Hepatocyte (in vitro differentiated cells): ENCODE measurements around the gene MACROD2. TPM values are rescaled to one million over a fixed set of nuclear protein-coding genes. Genes with fewer than 3 reads are reported as not detected.

Experiments used
- DNase-seq: peaks from one replicate; pipeline ENCODE4 v3.0.0-alpha.2; 2016; ENCODE audit warnings: low spot score
- H2AFZ ChIP-seq: fragments of 200-600 bp; sonication (generic); 2 replicates; pipeline ENCODE4 v1.6.0; 2016; ENCODE audit warnings: antibody characterized with exemption, mild to moderate bottlenecking
- H3K27ac ChIP-seq: fragments of 200-600 bp; sonication (generic); 2 replicates; pipeline ENCODE4 v1.5.1; 2016; ENCODE audit warnings: mild to moderate bottlenecking
- H3K27me3 ChIP-seq: fragments of 200-600 bp; sonication (generic); 2 replicates; pipeline ENCODE4 v1.6.1; 2016
- H3K36me3 ChIP-seq: fragments of 200-600 bp; sonication (generic); replicated peaks from 2 replicates; pipeline ENCODE4 v1.5.1; 2016; ENCODE audit warnings: low read depth; ENCODE audit not compliant: insufficient read depth
- H3K4me1 ChIP-seq: fragments of 200-600 bp; sonication (generic); 2 replicates; pipeline ENCODE4 v1.5.1; 2016; ENCODE audit warnings: mild to moderate bottlenecking, moderate library complexity; ENCODE audit not compliant: insufficient read depth
- H3K4me2 ChIP-seq: fragments of 200-600 bp; sonication (generic); 2 replicates; pipeline ENCODE4 v1.6.0; 2016
- H3K4me3 ChIP-seq: fragments of 200-600 bp; sonication (generic); 2 replicates; pipeline ENCODE4 v1.5.1; 2016; ENCODE audit warnings: mild to moderate bottlenecking
- H3K79me2 ChIP-seq: fragments of 200-600 bp; sonication (generic); 2 replicates; pipeline ENCODE4 v1.6.0; 2017; ENCODE audit warnings: mild to moderate bottlenecking
- H3K9me2 ChIP-seq: fragments of 200-600 bp; sonication (generic); replicated peaks from 2 replicates; pipeline ENCODE4 v1.6.0; 2017; ENCODE audit warnings: mild to moderate bottlenecking; ENCODE audit not compliant: insufficient read depth
- H3K9me3 ChIP-seq: fragments of 200-600 bp; sonication (generic); 2 replicates; pipeline ENCODE4 v1.5.1; 2016; ENCODE audit warnings: low read depth, mild to moderate bottlenecking
- H4K20me1 ChIP-seq: fragments of 200-600 bp; sonication (generic); 2 replicates; pipeline ENCODE4 v1.6.0; 2016; ENCODE audit warnings: mild to moderate bottlenecking; ENCODE audit not compliant: insufficient read depth, poor library complexity, severe bottlenecking
- CTCF ChIP-seq: fragments of 200-600 bp; sonication (generic); IDR thresholded peaks from 2 replicates; pipeline ENCODE4 v1.5.1; 2016; ENCODE audit warnings: antibody characterized with exemption, mild to moderate bottlenecking; ENCODE audit not compliant: poor library complexity
- EZH2 ChIP-seq: fragments of 200-600 bp; sonication (generic); IDR thresholded peaks from 2 replicates; pipeline ENCODE4 v1.6.1; 2016; ENCODE audit warnings: antibody characterized with exemption, mild to moderate bottlenecking, borderline replicate concordance
- EZH2phosphoT487 ChIP-seq: fragments of 200-600 bp; sonication (generic); IDR thresholded peaks from one replicate; pipeline ENCODE4 v1.6.1; 2018; ENCODE audit warnings: antibody characterized with exemption, mild to moderate bottlenecking, low read depth, moderate library complexity; ENCODE audit not compliant: unreplicated experiment, severe bottlenecking
- WGBS: methylation state at CpG from one replicate; pipeline ENCODE4 v1.1.6; 2016; ENCODE audit warnings: low lambda C conversion rate; ENCODE audit errors: missing lambda C conversion rate; 5-methylcytosine and 5-hydroxymethylcytosine counted together
- polyA plus RNA-seq: library from polyadenylated mRNA; unstranded; fragments of >200 nt; fragmentation: Nextera tagmentation; extraction: Ambion mirVana; gene quantifications from 2 replicates; pipeline ENCODE4 v1.2.1, GENCODE V29; 2016
- total RNA-seq: library from RNA; depleted of rRNA; stranded (reverse); fragments of >200 nt; gene quantifications from 2 replicates; pipeline ENCODE4 v1.2.3, GENCODE V29; 2014

The MACROD2 gene
- total and polyA plus RNA-seq, 2 experiments from 2014 or later: 2.4 to 3.1 TPM

DNA sequence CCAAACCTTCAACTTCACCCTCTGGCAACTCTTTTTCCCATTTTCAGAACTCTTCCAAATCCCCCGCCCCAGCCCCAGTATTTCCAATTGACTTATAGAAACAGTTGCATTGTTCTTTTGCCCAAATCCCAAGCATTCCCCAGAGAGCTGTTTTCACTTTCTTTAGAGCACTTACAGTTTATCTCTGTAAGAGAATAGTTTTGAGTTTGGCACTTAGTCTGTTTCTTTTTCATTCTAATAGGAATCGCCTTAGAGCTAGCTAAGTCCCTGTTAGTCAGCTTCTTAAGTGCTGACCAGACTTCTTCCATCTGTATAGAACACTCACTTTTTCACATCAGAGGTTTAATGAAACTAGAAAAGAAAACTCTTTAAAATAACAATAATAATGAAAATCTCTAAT lies 716.3 kb downstream of the MACROD2 start:
- peak overlapping the region; percentile 70 for H3K27ac ChIP-seq
- no peaks in the 10 kb centered on the region for H3K36me3 ChIP-seq
- H4K20me1 ChIP-seq: no peaks in the 10 kb centered on the region
- H3K27me3 ChIP-seq: no peaks in the 10 kb centered on the region
- H3K4me1 ChIP-seq: peaks cover 58% of the 10 kb centered on the region
- 41% methylated on average over 2 of the region's 2 CpGs for WGBS
- H3K4me3 ChIP-seq: no peak overlapping the region
- H3K9me2 ChIP-seq: no peaks in the 10 kb centered on the region
- DNase-seq: peak; percentile 24
- TF ChIP-seq EZH2phosphoT487 (no peak), CTCF (no peak), EZH2 (no peak)
- peak overlapping the region; percentile 19 for H3K4me2 ChIP-seq
- no peaks in the 10 kb centered on the region for H3K9me3 ChIP-seq
- H3K79me2 ChIP-seq: no peaks in the 10 kb centered on the region
- no peak overlapping the region for H2AFZ ChIP-seq

DNA sequence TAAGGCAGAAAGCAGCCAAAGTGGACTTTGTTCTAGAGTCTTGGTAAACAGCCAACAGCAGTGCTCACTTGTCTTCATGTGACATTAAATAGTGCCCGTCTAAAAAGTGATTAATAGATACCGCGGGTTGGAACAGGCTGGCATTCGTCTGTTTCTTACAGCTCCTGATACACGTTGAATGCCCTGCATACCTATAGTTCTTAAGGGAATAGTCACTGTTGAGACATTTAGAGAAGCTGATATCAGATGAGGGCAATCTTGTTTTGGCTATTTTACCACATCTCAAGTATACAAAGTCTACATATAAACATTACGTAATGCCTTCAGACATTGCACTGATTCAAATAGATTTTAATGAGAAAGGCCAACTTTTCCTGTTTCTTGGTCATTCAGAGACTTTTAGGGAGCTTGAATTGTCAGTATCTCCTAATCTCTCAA lies 717.0 kb downstream of the MACROD2 start:
- no peak for TF ChIP-seq EZH2
- TF ChIP-seq CTCF: no peak
- no peak for TF ChIP-seq EZH2phosphoT487
- H3K27ac ChIP-seq: peak overlapping the region; percentile 70
- no peaks in the 10 kb centered on the region for H4K20me1 ChIP-seq
- no peaks in the 10 kb centered on the region for H3K79me2 ChIP-seq
- no peaks in the 10 kb centered on the region for H3K36me3 ChIP-seq
- no peak overlapping the region for H3K4me3 ChIP-seq
- H3K27me3 ChIP-seq: no peaks in the 10 kb centered on the region
- H2AFZ ChIP-seq: no peak overlapping the region
- 15% methylated on average over 6 of the region's 6 CpGs for WGBS
- peak overlapping the region; percentile 19 for H3K4me2 ChIP-seq
- no peaks in the 10 kb centered on the region for H3K9me3 ChIP-seq
- peaks cover 62% of the 10 kb centered on the region for H3K4me1 ChIP-seq
- DNase-seq: peak; percentile 60
- no peaks in the 10 kb centered on the region for H3K9me2 ChIP-seq

GRCh38 chr20:14715400-14715799 lies 720.1 kb downstream of the MACROD2 start:
- Histone ChIP-seq H3K4me1 (peaks cover 45% of the 10 kb centered on the region), H3K36me3 (no peaks in the 10 kb centered on the region)
- WGBS: 74% methylated on average over 3 of the region's 3 CpGs

More at GRCh38 chr20:14715400-14715799, 720.1 kb downstream of the MACROD2 start:
- H3K27ac ChIP-seq: no peak overlapping the region
- TF ChIP-seq EZH2 (no peak), EZH2phosphoT487 (no peak), CTCF (no peak)
- H3K79me2 ChIP-seq: no peaks in the 10 kb centered on the region
- H3K9me2 ChIP-seq: no peaks in the 10 kb centered on the region
- no peaks in the 10 kb centered on the region for H4K20me1 ChIP-seq
- H3K27me3 ChIP-seq: no peaks in the 10 kb centered on the region
- H3K4me3 ChIP-seq: no peak overlapping the region
- no peak overlapping the region for H2AFZ ChIP-seq
- no peak for DNase-seq
- no peak overlapping the region for H3K4me2 ChIP-seq
- no peaks in the 10 kb centered on the region for H3K9me3 ChIP-seq
